Stimulated activated memory B cell treated with anti-CD40 and anti-IgM and Interleukin-4, amounts not matched to agents 10 μg/mL and 1 μg/mL and 100 μg/mL, for 72 hours (primary cell): Measurements from ENCODE around the gene GJD2.

ENCODE experiments used
- ATAC-seq: fragments of 150-1000 bp; cut with Tn5 transposase; 2 replicates; pipeline ENCODE4 v1.10.0; 2021
- H3K27ac Mint-ChIP-seq: one replicate; pipeline ENCODE4 v1.8.0; 2022; ENCODE audit warnings: mild to moderate bottlenecking, mixed read lengths
- H3K27me3 Mint-ChIP-seq: one replicate; pipeline ENCODE4 v1.8.0; 2022; ENCODE audit warnings: mixed read lengths
- H3K36me3 Mint-ChIP-seq: one replicate; pipeline ENCODE4 v1.8.0; 2022; ENCODE audit warnings: mixed read lengths
- H3K4me1 Mint-ChIP-seq: one replicate; pipeline ENCODE4 v1.8.0; 2022; ENCODE audit warnings: mixed read lengths
- H3K4me3 Mint-ChIP-seq: one replicate; pipeline ENCODE4 v1.8.0; 2022; ENCODE audit warnings: mild to moderate bottlenecking, moderate library complexity, mixed read lengths
- H3K9me3 Mint-ChIP-seq: one replicate; pipeline ENCODE4 v1.8.0; 2022; ENCODE audit warnings: mixed read lengths

GJD2 gene

GRCh38 chr15:34754674-34755418, at the start of gene GJD2:
Gene GJD2 (minus strand): TSS chr15:34754998. CDS start chr15:34754488, 510 bp downstream.
- peak; percentile 31 for ATAC-seq
- Mint-ChIP-seq H3K27ac (no peak within 1 kb of the TSS), H3K36me3 (no peaks in the 10 kb centered on the region), H3K4me3 (no peak within 1 kb of the TSS), H3K4me1 (peaks cover 12% of the 10 kb centered on the region), H3K27me3 (peaks cover 77% of the 10 kb centered on the region), H3K9me3 (no peaks in the 10 kb centered on the region)

GRCh38 chr15:34804113-34804512, 49.3 kb upstream of the GJD2 start:
- H3K27ac Mint-ChIP-seq = no peak overlapping the region
- H3K4me3 Mint-ChIP-seq = no peak overlapping the region
- no peaks in the 10 kb centered on the region for H3K4me1 Mint-ChIP-seq
- H3K9me3 Mint-ChIP-seq = peaks cover 4% of the 10 kb centered on the region
- no peak for ATAC-seq
- no peaks in the 10 kb centered on the region for H3K36me3 Mint-ChIP-seq
- H3K27me3 Mint-ChIP-seq = peaks cover 26% of the 10 kb centered on the region

- no peak for ATAC-seq
- no peaks in the 10 kb centered on the region for H3K36me3 Mint-ChIP-seq
- no peak overlapping the region for H3K27ac Mint-ChIP-seq
- H3K27me3 Mint-ChIP-seq = peaks cover 29% of the 10 kb centered on the region
- H3K9me3 Mint-ChIP-seq = peaks cover 4% of the 10 kb centered on the region
- H3K4me3 Mint-ChIP-seq = no peak overlapping the region
- no peaks in the 10 kb centered on the region for H3K4me1 Mint-ChIP-seq
Observed at GRCh38 chr15:34802803-34803750, 48.3 kb upstream of the GJD2 start.

- no peak overlapping the region for H3K27ac Mint-ChIP-seq
- ATAC-seq = no peak
- no peaks in the 10 kb centered on the region for H3K36me3 Mint-ChIP-seq
- H3K4me1 Mint-ChIP-seq = no peaks in the 10 kb centered on the region
- peaks cover 4% of the 10 kb centered on the region for H3K9me3 Mint-ChIP-seq
- peaks cover 31% of the 10 kb centered on the region for H3K27me3 Mint-ChIP-seq
- no peak overlapping the region for H3K4me3 Mint-ChIP-seq
Observed at GRCh38 chr15:34802371-34802770, 47.6 kb upstream of the GJD2 start.

- Mint-ChIP-seq H3K9me3 (no peaks in the 10 kb centered on the region), H3K27ac (no peak overlapping the region), H3K36me3 (no peaks in the 10 kb centered on the region), H3K27me3 (peaks cover 53% of the 10 kb centered on the region), H3K4me3 (no peak overlapping the region), H3K4me1 (peaks cover 6% of the 10 kb centered on the region)
- ATAC-seq = no peak
Observed at GRCh38 chr15:34799149-34800101, 44.6 kb upstream of the GJD2 start.

- peaks cover 6% of the 10 kb centered on the region for H3K4me1 Mint-ChIP-seq
- H3K4me3 Mint-ChIP-seq = no peak overlapping the region
- H3K9me3 Mint-ChIP-seq = no peaks in the 10 kb centered on the region
- no peaks in the 10 kb centered on the region for H3K36me3 Mint-ChIP-seq
- H3K27ac Mint-ChIP-seq = no peak overlapping the region
- H3K27me3 Mint-ChIP-seq = peaks cover 69% of the 10 kb centered on the region
- no peak for ATAC-seq
Observed at GRCh38 chr15:34796847-34797435, 42.1 kb upstream of the GJD2 start.

- H3K4me1 Mint-ChIP-seq = peaks cover 6% of the 10 kb centered on the region
- no peak within 1 kb of the TSS for H3K4me3 Mint-ChIP-seq
- no peak for ATAC-seq
- H3K27me3 Mint-ChIP-seq = peaks cover 73% of the 10 kb centered on the region
- no peaks in the 10 kb centered on the region for H3K9me3 Mint-ChIP-seq
- H3K27ac Mint-ChIP-seq = no peak within 1 kb of the TSS
- H3K36me3 Mint-ChIP-seq = no peaks in the 10 kb centered on the region
Observed at GRCh38 chr15:34795267-34796081, 40.7 kb upstream of the GJD2 start, which contains the start of gene ACTC1. Gene ACTC1 (minus strand): TSS chr15:34795549. CDS start chr15:34794808, 741 bp downstream.

GRCh38 chr15:34794590-34795206, 39.9 kb upstream of the GJD2 start:
- no peaks in the 10 kb centered on the region for H3K9me3 Mint-ChIP-seq
- no peak for ATAC-seq
- H3K27ac Mint-ChIP-seq = no peak overlapping the region
- H3K36me3 Mint-ChIP-seq = no peaks in the 10 kb centered on the region
- H3K27me3 Mint-ChIP-seq = peaks cover 77% of the 10 kb centered on the region
- no peak overlapping the region for H3K4me3 Mint-ChIP-seq
- H3K4me1 Mint-ChIP-seq = peaks cover 6% of the 10 kb centered on the region

- H3K27me3 Mint-ChIP-seq = peaks cover 77% of the 10 kb centered on the region
- no peaks in the 10 kb centered on the region for H3K9me3 Mint-ChIP-seq
- peaks cover 6% of the 10 kb centered on the region for H3K4me1 Mint-ChIP-seq
- no peak overlapping the region for H3K4me3 Mint-ChIP-seq
- H3K36me3 Mint-ChIP-seq = no peaks in the 10 kb centered on the region
- no peak for ATAC-seq
- no peak overlapping the region for H3K27ac Mint-ChIP-seq
Observed at GRCh38 chr15:34793901-34794300, 39.1 kb upstream of the GJD2 start.

GRCh38 chr15:34793071-34793470, 38.3 kb upstream of the GJD2 start:
- ATAC-seq = no peak
- no peak overlapping the region for H3K27ac Mint-ChIP-seq
- H3K9me3 Mint-ChIP-seq = no peaks in the 10 kb centered on the region
- H3K27me3 Mint-ChIP-seq = peaks cover 78% of the 10 kb centered on the region
- no peaks in the 10 kb centered on the region for H3K36me3 Mint-ChIP-seq
- H3K4me1 Mint-ChIP-seq = peaks cover 6% of the 10 kb centered on the region
- H3K4me3 Mint-ChIP-seq = no peak overlapping the region

- no peak for ATAC-seq
- no peak overlapping the region for H3K27ac Mint-ChIP-seq
- H3K27me3 Mint-ChIP-seq = peaks cover 69% of the 10 kb centered on the region
- peaks cover 6% of the 10 kb centered on the region for H3K4me1 Mint-ChIP-seq
- H3K9me3 Mint-ChIP-seq = no peaks in the 10 kb centered on the region
- no peaks in the 10 kb centered on the region for H3K36me3 Mint-ChIP-seq
- no peak overlapping the region for H3K4me3 Mint-ChIP-seq
Observed at GRCh38 chr15:34791701-34792100, 36.9 kb upstream of the GJD2 start.

GRCh38 chr15:34790121-34790520, 35.3 kb upstream of the GJD2 start:
- no peak overlapping the region for H3K4me3 Mint-ChIP-seq
- H3K27me3 Mint-ChIP-seq = peaks cover 63% of the 10 kb centered on the region
- H3K9me3 Mint-ChIP-seq = no peaks in the 10 kb centered on the region
- no peak for ATAC-seq
- no peak overlapping the region for H3K27ac Mint-ChIP-seq
- H3K4me1 Mint-ChIP-seq = peaks cover 5% of the 10 kb centered on the region
- no peaks in the 10 kb centered on the region for H3K36me3 Mint-ChIP-seq

GRCh38 chr15:34789326-34789725, 34.5 kb upstream of the GJD2 start:
- peaks cover 63% of the 10 kb centered on the region for H3K27me3 Mint-ChIP-seq
- H3K9me3 Mint-ChIP-seq = no peaks in the 10 kb centered on the region
- H3K36me3 Mint-ChIP-seq = no peaks in the 10 kb centered on the region
- no peaks in the 10 kb centered on the region for H3K4me1 Mint-ChIP-seq
- no peak overlapping the region for H3K4me3 Mint-ChIP-seq
- ATAC-seq = no peak
- H3K27ac Mint-ChIP-seq = no peak overlapping the region
